HL-60 (cell line): ENCODE results near the gene ST3GAL4.

Source experiments
- CTCF ChIP-seq: IDR thresholded peaks from one replicate; pipeline ENCODE4 v1.5.1; 2011; ENCODE audit warnings: low read length, control low read depth, inconsistent platforms; ENCODE audit not compliant: insufficient read depth
- GABPA ChIP-seq: IDR thresholded peaks from 2 replicates; pipeline ENCODE4 v1.6.1; 2012; ENCODE audit warnings: low read depth
- POLR2AphosphoS5 ChIP-seq: IDR thresholded peaks from 2 replicates; pipeline ENCODE4 v1.6.1; 2012; ENCODE audit warnings: low read depth
- REST ChIP-seq: IDR thresholded peaks from 2 replicates; pipeline ENCODE4 v1.6.1; 2012; ENCODE audit warnings: low read depth; ENCODE audit not compliant: insufficient replicate concordance
- SPI1 ChIP-seq: IDR thresholded peaks from 2 replicates; pipeline ENCODE4 v1.6.1; 2012; ENCODE audit warnings: low read depth, mild to moderate bottlenecking, borderline replicate concordance

DNA sequence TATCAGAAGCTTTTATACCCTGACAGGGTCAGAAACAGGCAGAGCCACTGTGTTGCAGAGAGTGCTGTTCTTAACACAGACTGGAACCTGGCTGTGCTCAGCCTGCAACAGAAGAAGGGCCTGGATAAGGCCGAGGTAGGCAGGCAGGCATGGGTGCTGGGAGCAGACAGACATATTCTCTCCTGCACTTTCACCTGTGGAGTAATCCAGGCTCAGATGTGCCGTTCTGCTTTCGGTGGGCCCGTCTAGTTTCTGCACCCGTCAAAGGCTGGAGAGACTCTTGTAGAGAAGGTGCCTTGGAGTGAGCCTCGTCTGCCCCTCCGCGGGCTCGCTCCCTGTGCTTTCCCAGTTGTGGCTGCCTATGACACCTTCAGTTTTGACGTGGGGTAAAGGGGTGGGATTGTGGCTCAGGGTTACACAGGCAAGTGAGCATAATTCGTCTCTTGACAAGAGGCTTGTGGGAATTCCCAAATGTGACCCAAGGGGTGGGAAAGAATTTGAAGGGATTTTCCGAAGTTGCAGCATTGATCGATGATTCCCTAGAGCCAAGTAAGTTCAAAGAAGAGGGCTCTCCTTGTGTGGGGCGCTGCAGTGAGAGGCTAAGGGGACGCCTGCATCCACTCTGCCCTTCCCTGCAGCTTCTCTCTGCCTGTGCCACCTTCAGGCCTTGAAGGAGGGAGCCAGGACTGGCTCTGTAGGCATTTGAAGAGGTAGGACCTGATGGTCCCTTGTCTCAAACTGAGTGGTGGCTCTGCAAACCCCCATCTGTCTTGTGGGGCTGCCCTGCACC, 16.2 kb upstream of the ST3GAL4 start:
- TF ChIP-seq CTCF (no peak), POLR2AphosphoS5 (no peak), SPI1 (no peak), REST (no peak), GABPA (no peak)
